Gastrocnemius medialis (tissue), 4 donors: ENCODE results near the gene TCP11L2.

Experiments used
- CTCF ChIP-seq, 5 experiments: fragments of 450-650 bp in 3 of 5; fragments of 200-600 bp in 2 of 5; sonication (generic) in 2 of 5; IDR thresholded peaks in 4 of 5; conservative IDR thresholded peaks in 1 of 5; 1 replicate in 4 of 5; 2 replicates in 1 of 5; pipeline ENCODE4 v1.5.1; 2016 to 2019; ENCODE audit warnings: antibody characterized with exemption in 5 of 5, mild to moderate bottlenecking in 3 of 5, moderate library complexity in 3 of 5
- POLR2A ChIP-seq, 2 donors: fragments of 450-650 bp; IDR thresholded peaks; one replicate each; pipeline ENCODE4 v1.6.1; 2017; ENCODE audit warnings: antibody characterized with exemption in 2 of 2, mild to moderate bottlenecking in 2 of 2, moderate library complexity in 2 of 2

GRCh38 chr12:106292339-106292738 lies 10.2 kb upstream of the TCP11L2 start:
- no peak for TF ChIP-seq CTCF (IDR thresholded peaks at IDR 0.05 in 4 of 5, conservative IDR thresholded peaks at IDR 0.05 in 1 of 5)
- no peak for TF ChIP-seq POLR2A (IDR thresholded peaks at IDR 0.05)
